Measurements from ENCODE around the gene ACLY. TPM values are rescaled to one million over a fixed set of nuclear protein-coding genes. Genes with fewer than 3 reads are reported as not detected.

The ACLY gene
- 10 to 100 TPM; 81.0 to 91.3 (median 91.1) TPM for polyA plus RNA-seq (ENCODE audit: insufficient read length in 4 of 4)

- peak; percentile 91 to 95 (median 94) for DNase-seq (ENCODE audit: low read depth in 4 of 4, low spot score in 3 of 4)
Observed at GRCh38 chr17:41918314-41919164, at the start of gene ACLY. ACLY (minus strand) TSS chr17:41918951; CDS start chr17:41913873, 5,078 bp downstream.

GRCh38 chr17:41967921-41968578 is 49.3 kb upstream of the ACLY start:
- no peak for DNase-seq (ENCODE audit: low read depth in 4 of 4, low spot score in 3 of 4)

GRCh38 chr17:41967141-41967920 is 48.6 kb upstream of the ACLY start:
- DNase-seq (ENCODE audit: low read depth in 4 of 4, low spot score in 3 of 4), result no peak

GRCh38 chr17:41966463-41967140 is 47.9 kb upstream of the ACLY start, which contains the start of gene CNP:
CNP (plus strand) TSS chr17:41966795; CDS start chr17:41966885, 90 bp downstream.
- DNase-seq (ENCODE audit: low read depth in 4 of 4, low spot score in 3 of 4), result peak; percentile 73 to 78 (median 77)

- DNase-seq (ENCODE audit: low read depth in 4 of 4, low spot score in 3 of 4), result no peak
Observed at GRCh38 chr17:41965694-41966462, 47.1 kb upstream of the ACLY start.

- DNase-seq (ENCODE audit: low read depth in 4 of 4, low spot score in 3 of 4), result no peak
Observed at GRCh38 chr17:41962768-41963434, 44.1 kb upstream of the ACLY start.

GRCh38 chr17:41962111-41962510 is 43.4 kb upstream of the ACLY start:
- DNase-seq (ENCODE audit: low read depth in 4 of 4, low spot score in 3 of 4), result no peak

- no peak for DNase-seq (ENCODE audit: low read depth in 4 of 4, low spot score in 3 of 4)
Observed at GRCh38 chr17:41959336-41960095, 40.8 kb upstream of the ACLY start.

GRCh38 chr17:41959030-41959335 is 40.2 kb upstream of the ACLY start:
- DNase-seq (ENCODE audit: low read depth in 4 of 4, low spot score in 3 of 4), result no peak

- no peak for DNase-seq (ENCODE audit: low read depth in 4 of 4, low spot score in 3 of 4)
Observed at GRCh38 chr17:41957869-41958439, 39.2 kb upstream of the ACLY start.

- DNase-seq (ENCODE audit: low read depth in 4 of 4, low spot score in 3 of 4), result no peak
Observed at GRCh38 chr17:41957031-41957868, 38.5 kb upstream of the ACLY start.

GRCh38 chr17:41956522-41956921 is 37.8 kb upstream of the ACLY start:
- no peak for DNase-seq (ENCODE audit: low read depth in 4 of 4, low spot score in 3 of 4)

GRCh38 chr17:41948762-41949460 is 30.2 kb upstream of the ACLY start:
- DNase-seq (ENCODE audit: low read depth in 4 of 4, low spot score in 3 of 4), result no peak

- DNase-seq (ENCODE audit: low read depth in 4 of 4, low spot score in 3 of 4), result no peak
Observed at GRCh38 chr17:41944943-41945342, 26.2 kb upstream of the ACLY start.

GRCh38 chr17:41943492-41943891 is 24.7 kb upstream of the ACLY start:
- DNase-seq (ENCODE audit: low read depth in 4 of 4, low spot score in 3 of 4), result no peak

GRCh38 chr17:41942626-41943373 is 24.0 kb upstream of the ACLY start:
- no peak for DNase-seq (ENCODE audit: low read depth in 4 of 4, low spot score in 3 of 4)
